ENCODE data around the gene L3MBTL4.

Gene L3MBTL4

GRCh38 chr18:5948237-5948636 lies 466.5 kb downstream of the L3MBTL4 start:
- TF ChIP-seq, protein P1, sequence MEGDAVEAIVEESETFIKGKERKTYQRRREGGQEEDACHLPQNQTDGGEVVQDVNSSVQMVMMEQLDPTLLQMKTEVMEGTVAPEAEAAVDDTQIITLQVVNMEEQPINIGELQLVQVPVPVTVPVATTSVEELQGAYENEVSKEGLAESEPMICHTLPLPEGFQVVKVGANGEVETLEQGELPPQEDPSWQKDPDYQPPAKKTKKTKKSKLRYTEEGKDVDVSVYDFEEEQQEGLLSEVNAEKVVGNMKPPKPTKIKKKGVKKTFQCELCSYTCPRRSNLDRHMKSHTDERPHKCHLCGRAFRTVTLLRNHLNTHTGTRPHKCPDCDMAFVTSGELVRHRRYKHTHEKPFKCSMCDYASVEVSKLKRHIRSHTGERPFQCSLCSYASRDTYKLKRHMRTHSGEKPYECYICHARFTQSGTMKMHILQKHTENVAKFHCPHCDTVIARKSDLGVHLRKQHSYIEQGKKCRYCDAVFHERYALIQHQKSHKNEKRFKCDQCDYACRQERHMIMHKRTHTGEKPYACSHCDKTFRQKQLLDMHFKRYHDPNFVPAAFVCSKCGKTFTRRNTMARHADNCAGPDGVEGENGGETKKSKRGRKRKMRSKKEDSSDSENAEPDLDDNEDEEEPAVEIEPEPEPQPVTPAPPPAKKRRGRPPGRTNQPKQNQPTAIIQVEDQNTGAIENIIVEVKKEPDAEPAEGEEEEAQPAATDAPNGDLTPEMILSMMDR (IDR thresholded peaks at IDR 0.05; ENCODE audit: borderline replicate concordance, insufficient read depth, low read depth, low read length) = no peak
- H3K4me3 ChIP-seq (ENCODE audit: low read depth, low read length) = no peak overlapping the region

DNA sequence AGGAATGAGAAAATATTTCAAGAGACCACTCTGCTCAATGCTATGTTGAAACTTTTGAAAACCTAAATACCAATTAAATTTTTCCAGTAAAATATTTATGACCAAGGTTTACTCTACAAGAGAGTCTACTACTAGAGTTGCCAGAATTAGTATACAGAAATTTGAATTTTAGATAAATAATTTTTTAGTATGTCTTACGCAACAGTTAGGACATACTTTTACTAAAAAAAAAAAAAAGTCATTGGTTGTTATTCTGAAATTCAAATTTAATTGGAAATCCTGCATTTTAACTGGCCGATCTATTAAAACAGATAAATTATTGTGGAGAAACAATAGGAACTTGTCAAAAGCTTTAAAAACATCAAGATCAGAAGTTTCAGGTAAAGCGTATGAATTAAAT lies 470.3 kb downstream of the L3MBTL4 start:
- TF ChIP-seq, protein P1 (IDR thresholded peaks at IDR 0.05; ENCODE audit: borderline replicate concordance, insufficient read depth, low read depth, low read length) = no peak
- no peak overlapping the region for H3K4me3 ChIP-seq (ENCODE audit: low read depth, low read length)

GRCh38 chr18:5943514-5943913 lies 471.2 kb downstream of the L3MBTL4 start:
- TF ChIP-seq, protein P1 (IDR thresholded peaks at IDR 0.05; ENCODE audit: borderline replicate concordance, insufficient read depth, low read depth, low read length) = no peak

DNA sequence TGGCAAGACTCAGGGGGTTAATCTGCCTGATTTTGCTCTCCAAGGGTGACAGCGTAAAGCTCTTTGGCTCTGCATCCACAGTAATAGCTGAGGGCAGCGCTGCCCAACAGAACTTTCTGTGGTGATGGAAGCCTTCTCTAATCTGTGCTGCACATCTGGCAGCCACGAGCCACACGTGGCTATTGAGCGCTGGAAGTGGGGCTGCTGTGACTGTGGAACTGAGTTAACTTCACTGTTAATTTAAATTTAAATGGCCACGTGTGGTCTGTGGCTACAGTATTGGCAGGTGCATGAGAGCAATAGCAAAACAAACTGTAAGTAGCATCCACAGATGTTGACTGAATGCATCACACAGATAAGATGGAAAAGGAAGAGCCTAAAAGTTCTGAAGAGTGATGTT lies 472.1 kb downstream of the L3MBTL4 start:
- no peak overlapping the region for H3K4me3 ChIP-seq (ENCODE audit: low read depth, low read length)
- TF ChIP-seq, protein P1 (IDR thresholded peaks at IDR 0.05; ENCODE audit: borderline replicate concordance, insufficient read depth, low read depth, low read length) = no peak

More at GRCh38 chr18:5943514-5943913, 471.2 kb downstream of the L3MBTL4 start:
- no peak overlapping the region for H3K4me3 ChIP-seq (ENCODE audit: low read depth, low read length)

GRCh38 chr18:5941890-5942289 lies 472.8 kb downstream of the L3MBTL4 start:
- no peak overlapping the region for H3K4me3 ChIP-seq (ENCODE audit: low read depth, low read length)
- TF ChIP-seq, protein P1 (IDR thresholded peaks at IDR 0.05; ENCODE audit: borderline replicate concordance, insufficient read depth, low read depth, low read length) = no peak

DNA sequence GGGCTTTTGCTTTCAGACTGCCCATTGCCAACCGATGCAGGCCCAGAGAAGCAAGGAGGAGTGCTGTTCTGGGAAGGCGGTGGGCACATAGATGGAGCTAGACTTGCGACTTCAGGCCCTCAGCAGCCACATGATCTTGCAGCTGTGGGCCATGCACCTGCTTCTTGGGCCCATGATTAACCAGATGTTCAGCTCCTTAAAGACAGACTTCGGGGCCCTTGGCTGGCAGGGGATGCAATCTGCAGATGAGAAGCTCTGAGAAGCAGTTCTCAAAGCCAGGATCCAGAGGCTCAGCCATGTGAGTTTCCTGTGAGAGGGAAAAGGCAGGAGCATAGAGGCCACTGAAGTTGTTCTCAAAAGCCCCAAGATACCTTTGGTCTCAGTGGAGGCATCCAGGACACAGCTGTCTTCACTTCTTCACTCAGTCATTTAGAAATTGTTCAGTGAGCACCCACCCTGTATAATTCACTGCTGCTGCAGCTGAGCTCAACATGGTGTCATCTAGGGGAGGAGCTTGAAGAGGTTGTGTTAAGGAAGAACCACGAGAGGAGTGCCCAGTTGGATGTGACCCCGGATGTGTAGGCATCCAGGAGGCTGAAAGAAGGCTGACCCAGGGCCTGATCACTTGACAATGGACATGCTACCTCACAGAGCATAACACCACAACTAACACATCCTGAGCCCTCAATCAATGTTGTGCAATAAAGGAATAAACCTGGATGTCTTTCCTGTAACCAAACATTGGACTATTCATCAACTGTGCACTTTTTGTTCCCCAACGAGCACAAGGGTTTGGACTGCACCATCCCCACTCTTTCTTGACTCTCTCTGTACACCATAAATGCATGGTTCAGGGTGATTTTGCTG lies 474.7 kb downstream of the L3MBTL4 start:
- no peak overlapping the region for H3K4me3 ChIP-seq (ENCODE audit: low read depth, low read length)
- TF ChIP-seq, protein P1 (IDR thresholded peaks at IDR 0.05; ENCODE audit: borderline replicate concordance, insufficient read depth, low read depth, low read length) = no peak

GRCh38 chr18:5937795-5938194 lies 476.9 kb downstream of the L3MBTL4 start:
- H3K4me3 ChIP-seq (ENCODE audit: low read depth, low read length) = no peak overlapping the region
- TF ChIP-seq, protein P1 (IDR thresholded peaks at IDR 0.05; ENCODE audit: borderline replicate concordance, insufficient read depth, low read depth, low read length) = no peak
